Natural killer cell (primary cell): Measurements from ENCODE around the gene TBC1D10A. TPM values are rescaled to one million over a fixed set of nuclear protein-coding genes. Genes with fewer than 3 reads are reported as not detected.
A peak's percentile ranks its signal among the peaks of the same experiment; 100 is the strongest.

ENCODE experiments used
- ATAC-seq, 3 donors: fragments of 150-1000 bp in 2 of 3; fragments of 200-7000 bp in 1 of 3; cut with Tn5 transposase; 1 replicate in 1 of 3; 2 replicates in 2 of 3; pipeline ENCODE4 v1.10.0; 2021; ENCODE audit warnings: mild to moderate bottlenecking in 2 of 3, moderate library complexity in 2 of 3
- DNase-seq, 2 donors: peaks; one replicate each; pipeline versions ENCODE4 v3.0.0 to v3.0.0-alpha.2; 2013 to 2021; ENCODE audit warnings: mixed read lengths in 1 of 2
- H3K27ac ChIP-seq: one replicate; pipeline ENCODE4 v1.5.1; 2013; ENCODE audit warnings: mild to moderate bottlenecking, low read length
- H3K27me3 ChIP-seq: one replicate; pipeline ENCODE4 v1.6.1; 2013; ENCODE audit warnings: low read length; ENCODE audit not compliant: control insufficient read depth, insufficient read depth
- H3K36me3 ChIP-seq: one replicate; pipeline ENCODE4 v1.6.1; 2013; ENCODE audit warnings: low read length; ENCODE audit not compliant: control insufficient read depth, insufficient read depth
- H3K4me1 ChIP-seq: one replicate; pipeline ENCODE4 v1.6.1; 2013; ENCODE audit warnings: low read length; ENCODE audit not compliant: control insufficient read depth, insufficient read depth
- H3K4me3 ChIP-seq: one replicate; pipeline ENCODE4 v1.5.1; 2013; ENCODE audit warnings: low read length
- H3K9me3 ChIP-seq: one replicate; pipeline ENCODE4 v1.6.1; 2013; ENCODE audit warnings: low read length; ENCODE audit not compliant: control insufficient read depth, insufficient read depth
- H3K27ac Mint-ChIP-seq, 2 donors: one replicate each; pipeline ENCODE4 v1.8.0; 2022; ENCODE audit warnings: mild to moderate bottlenecking in 2 of 2, mixed read lengths in 2 of 2, moderate library complexity in 1 of 2
- H3K27me3 Mint-ChIP-seq, 2 donors: one replicate each; pipeline ENCODE4 v1.8.0; 2022; ENCODE audit warnings: low read depth in 2 of 2, mixed read lengths in 2 of 2
- H3K36me3 Mint-ChIP-seq: one replicate; pipeline ENCODE4 v1.8.0; 2022; ENCODE audit warnings: mixed read lengths
- H3K4me1 Mint-ChIP-seq, 2 donors: one replicate each; pipeline ENCODE4 v1.8.0; 2022; ENCODE audit warnings: mixed read lengths in 2 of 2
- H3K4me3 Mint-ChIP-seq: one replicate; pipeline ENCODE4 v1.8.0; 2022; ENCODE audit warnings: mild to moderate bottlenecking, moderate library complexity, mixed read lengths
- H3K9me3 Mint-ChIP-seq, 2 donors: one replicate each; pipeline ENCODE4 v1.8.0; 2022; ENCODE audit warnings: mixed read lengths in 2 of 2
- WGBS: methylation state at CpG from one replicate; pipeline ENCODE4 v1.1.7; 2013; ENCODE audit warnings: missing lambda C conversion rate; ENCODE audit not compliant: insufficient coverage; 5-methylcytosine and 5-hydroxymethylcytosine counted together
- intact Hi-C: fragments of 100-400 bp; cut with micrococcal nuclease; formaldehyde crosslinking; loops from one replicate; pipeline ENCODE4 v1.14.2; 2022
- total RNA-seq, 4 donors: library from RNA; stranded (reverse); fragments of 120-200 nt in 1 of 4; gene quantifications; one replicate each; pipeline versions ENCODE4 v1.2.3 to v1.2.4, GENCODE V29; 2013 to 2022
- TF ChIP-seq, protein P1 (sequence below): fragments of 200-600 bp; IDR thresholded peaks from one replicate; pipeline ENCODE4 v1.8.0; 2022; ENCODE audit warnings: antibody characterized with exemption

Gene TBC1D10A
- total RNA-seq, 3 donors from 2014 or later (not counting 1 experiment from before 2014, with no cell fraction given), result 38.9 to 48.0 (median 47.9) TPM

DNA sequence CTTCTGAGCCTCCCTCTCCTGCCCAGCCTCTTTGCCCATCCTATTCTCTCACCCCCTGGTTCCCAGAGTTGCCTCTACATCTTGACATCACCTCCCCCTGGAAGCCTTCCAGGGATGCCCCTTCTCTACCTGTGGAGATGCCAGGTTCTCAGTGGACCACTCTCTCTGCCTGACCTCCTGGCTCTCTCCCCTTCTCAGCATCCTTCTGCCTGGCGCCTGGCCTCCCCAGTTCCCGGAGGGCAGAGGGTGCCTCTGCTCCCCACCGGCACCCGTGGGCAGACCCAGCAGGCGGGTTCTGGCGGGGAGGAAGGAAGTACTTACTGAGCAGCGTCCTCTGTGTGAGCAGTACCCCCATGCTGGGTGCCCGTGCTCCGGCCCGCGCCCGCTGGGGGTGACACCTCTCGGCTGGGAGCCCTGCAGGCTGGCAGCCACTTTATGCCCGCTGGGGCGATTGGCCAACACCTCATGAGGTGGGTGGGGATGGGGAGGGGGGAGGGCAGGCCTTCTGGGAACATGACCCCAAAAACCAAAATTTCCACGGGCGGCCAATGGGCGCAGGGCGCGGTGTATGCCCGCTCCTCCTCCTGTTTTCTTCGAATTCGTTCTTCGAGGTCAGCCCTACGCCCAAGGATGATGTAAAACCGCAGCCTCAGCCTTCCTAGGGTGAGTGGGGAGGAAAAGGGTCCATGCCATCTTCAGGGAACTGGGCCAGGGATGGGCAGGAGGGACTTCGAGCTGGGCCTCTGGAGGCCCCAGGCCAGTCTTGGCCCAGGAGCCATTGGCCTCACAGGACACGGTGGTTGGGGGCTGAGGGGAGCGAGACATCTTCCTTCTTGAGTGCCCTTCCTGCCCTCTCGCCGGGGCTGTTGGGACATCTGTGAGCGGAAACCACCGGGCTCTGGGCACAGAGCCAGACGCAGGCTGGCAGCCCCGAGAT is 60.0 kb downstream of the TBC1D10A start, which contains the start of gene OSM:
Gene OSM (minus strand): TSS at position 407 of the 937 bp plus-strand sequence. CDS start 52 bp downstream, at position 355.
- no peaks in the 10 kb centered on the region for H3K9me3 Mint-ChIP-seq
- no peaks in the 10 kb centered on the region for H3K27me3 Mint-ChIP-seq
- 0% methylated on average over 35 of the region's 35 CpGs for WGBS
- H3K4me1 ChIP-seq, result peaks cover 69% of the 10 kb centered on the region
- H3K36me3 Mint-ChIP-seq, result no peaks in the 10 kb centered on the region
- H3K4me3 Mint-ChIP-seq, result peak within 1 kb of the TSS; percentile 92
- H3K36me3 ChIP-seq, result peaks cover 12% of the 10 kb centered on the region
- peak within 1 kb of the TSS; percentile 97 to 99 for H3K27ac Mint-ChIP-seq
- H3K4me1 Mint-ChIP-seq, result peaks cover 40 to 62% of the 10 kb centered on the region in 2 donors
- TF ChIP-seq, protein P1, sequence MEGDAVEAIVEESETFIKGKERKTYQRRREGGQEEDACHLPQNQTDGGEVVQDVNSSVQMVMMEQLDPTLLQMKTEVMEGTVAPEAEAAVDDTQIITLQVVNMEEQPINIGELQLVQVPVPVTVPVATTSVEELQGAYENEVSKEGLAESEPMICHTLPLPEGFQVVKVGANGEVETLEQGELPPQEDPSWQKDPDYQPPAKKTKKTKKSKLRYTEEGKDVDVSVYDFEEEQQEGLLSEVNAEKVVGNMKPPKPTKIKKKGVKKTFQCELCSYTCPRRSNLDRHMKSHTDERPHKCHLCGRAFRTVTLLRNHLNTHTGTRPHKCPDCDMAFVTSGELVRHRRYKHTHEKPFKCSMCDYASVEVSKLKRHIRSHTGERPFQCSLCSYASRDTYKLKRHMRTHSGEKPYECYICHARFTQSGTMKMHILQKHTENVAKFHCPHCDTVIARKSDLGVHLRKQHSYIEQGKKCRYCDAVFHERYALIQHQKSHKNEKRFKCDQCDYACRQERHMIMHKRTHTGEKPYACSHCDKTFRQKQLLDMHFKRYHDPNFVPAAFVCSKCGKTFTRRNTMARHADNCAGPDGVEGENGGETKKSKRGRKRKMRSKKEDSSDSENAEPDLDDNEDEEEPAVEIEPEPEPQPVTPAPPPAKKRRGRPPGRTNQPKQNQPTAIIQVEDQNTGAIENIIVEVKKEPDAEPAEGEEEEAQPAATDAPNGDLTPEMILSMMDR, result no peak
- intact Hi-C loops, result loop anchor here (1.0 to 5.0 kb wide), 4 partner anchors 46 to 1026 kb away; partner anchors contain the start of genes PIK3IP1 and SF3A1
- peak within 1 kb of the TSS; percentile 98 for H3K27ac ChIP-seq
- no peaks in the 10 kb centered on the region for H3K27me3 ChIP-seq
- ATAC-seq (peak; percentile 37 to 57 (median 42)), DNase-seq (peak; percentile 76 to 91)
- no peaks in the 10 kb centered on the region for H3K9me3 ChIP-seq
- peak within 1 kb of the TSS; percentile 73 for H3K4me3 ChIP-seq

DNA sequence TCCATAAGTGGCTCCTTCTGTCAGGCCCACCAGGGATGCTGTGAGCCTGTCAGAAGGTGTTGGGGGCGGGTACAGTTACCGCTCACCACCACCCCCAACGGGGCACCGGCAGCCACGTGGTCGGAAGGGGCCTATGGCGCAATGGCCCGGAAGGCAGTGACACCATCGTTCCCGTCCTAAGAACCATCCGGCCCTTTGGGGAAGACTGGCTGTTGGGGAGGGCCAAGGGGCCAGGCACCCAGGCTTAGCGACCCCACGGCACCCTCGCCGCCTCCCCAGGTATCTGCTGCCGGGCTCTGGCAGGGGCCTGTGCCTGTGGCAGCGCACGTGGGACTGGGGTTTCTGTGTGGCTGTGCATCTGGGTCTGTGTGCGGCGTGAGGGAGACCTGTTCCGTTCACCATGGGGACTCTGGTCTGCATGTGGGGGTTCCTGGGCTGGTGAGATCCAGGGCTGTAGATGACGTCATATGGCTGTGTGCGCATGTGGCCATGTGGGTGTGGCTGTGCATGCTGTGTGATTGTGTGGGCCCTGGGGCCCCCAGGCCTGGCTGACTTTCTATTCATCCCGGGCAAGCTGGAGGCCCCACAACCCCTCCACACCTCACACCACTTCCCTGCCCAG is 60.8 kb downstream of the TBC1D10A start:
- TF ChIP-seq, protein P1, result no peak
- H3K36me3 ChIP-seq, result peaks cover 12% of the 10 kb centered on the region
- Mint-ChIP-seq H3K9me3 (no peaks in the 10 kb centered on the region), H3K27ac (peak overlapping the region; percentile 97 to 99), H3K4me3 (peak overlapping the region; percentile 92), H3K4me1 (peaks cover 40 to 62% of the 10 kb centered on the region in 2 donors), H3K27me3 (no peaks in the 10 kb centered on the region), H3K36me3 (no peaks in the 10 kb centered on the region)
- intact Hi-C loops, result loop anchor here (2.0 to 5.0 kb wide), 2 partner anchors 45 to 1026 kb away; partner anchors contain the start of gene PIK3IP1
- H3K4me1 ChIP-seq, result peaks cover 67% of the 10 kb centered on the region
- DNase-seq, result peak; percentile 87 to 94
- H3K9me3 ChIP-seq, result no peaks in the 10 kb centered on the region
- peak overlapping the region; percentile 98 for H3K27ac ChIP-seq
- peak overlapping the region; percentile 73 for H3K4me3 ChIP-seq
- peak; percentile 73 to 81 (median 78) for ATAC-seq
- no peaks in the 10 kb centered on the region for H3K27me3 ChIP-seq
- under 1% methylated on average over 24 of the region's 24 CpGs for WGBS

DNA sequence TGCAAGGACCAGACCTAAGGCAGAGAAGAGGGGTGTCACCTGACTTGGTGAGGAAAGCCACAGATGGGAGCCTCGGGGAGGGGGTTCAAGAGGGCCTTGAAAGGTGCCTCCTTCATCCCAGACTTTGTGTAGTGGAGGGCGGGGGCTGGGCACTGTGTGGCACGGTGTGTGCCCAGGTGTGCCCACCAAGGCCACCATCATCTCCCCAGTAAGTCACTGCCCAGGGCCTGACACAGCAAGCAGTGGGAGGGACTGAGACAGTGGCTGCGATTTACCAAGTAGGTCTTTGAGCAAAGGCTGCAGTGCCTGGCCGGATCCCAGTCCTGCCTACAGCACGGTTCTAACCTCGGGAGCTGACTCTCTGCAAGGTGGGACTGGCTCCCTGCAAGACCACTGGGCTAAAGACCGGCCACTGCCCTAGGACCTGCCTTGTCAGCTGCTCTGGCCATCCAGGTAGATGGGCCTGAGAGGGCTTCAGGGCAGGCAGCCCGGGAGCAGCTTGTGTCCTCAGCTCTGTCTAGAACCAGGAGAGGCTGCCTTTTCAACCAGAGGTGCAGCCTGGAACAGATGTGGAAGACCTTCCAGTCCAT is 61.5 kb downstream of the TBC1D10A start:
- no peaks in the 10 kb centered on the region for H3K27me3 Mint-ChIP-seq
- Histone ChIP-seq H3K27me3 (no peaks in the 10 kb centered on the region), H3K27ac (peak overlapping the region; percentile 98), H3K4me3 (peak overlapping the region; percentile 73), H3K4me1 (peaks cover 66% of the 10 kb centered on the region), H3K9me3 (no peaks in the 10 kb centered on the region), H3K36me3 (peaks cover 12% of the 10 kb centered on the region)
- H3K36me3 Mint-ChIP-seq, result no peaks in the 10 kb centered on the region
- WGBS, result 79% methylated on average over 9 of the region's 9 CpGs
- DNase-seq (no peak), ATAC-seq (no peak)
- H3K9me3 Mint-ChIP-seq, result no peaks in the 10 kb centered on the region
- peak overlapping the region; percentile 97 to 99 for H3K27ac Mint-ChIP-seq
- TF ChIP-seq, protein P1, result no peak
- intact Hi-C loops, result loop anchor here (5.0 kb wide), 1 partner anchor 1027 kb away; the partner anchor contains the start of gene PIK3IP1
- H3K4me1 Mint-ChIP-seq, result peaks cover 40 to 62% of the 10 kb centered on the region in 2 donors
- peak overlapping the region; percentile 92 for H3K4me3 Mint-ChIP-seq
